ENCODE data around the gene CHORDC1. TPM values are rescaled to one million over a fixed set of nuclear protein-coding genes. Genes with fewer than 3 reads are reported as not detected.
"Not testable (repeated sequence)": the region's sequence is repeated elsewhere in the genome, so short reads cannot be mapped to it uniquely, and the experiment has no call there.

CHORDC1 gene
- total RNA-seq, 2 experiments from 2014 or later = 75.7 to 82.6 TPM

GRCh38 chr11:90242894-90243416 is 20.1 kb upstream of the CHORDC1 start:
- H3K4me3 Mint-ChIP-seq = no peak overlapping the region
- H3K27me3 Mint-ChIP-seq = peaks cover 19% of the 10 kb centered on the region
- POLR2A ChIA-PET = no interaction called here
- intact Hi-C loops (cut with micrococcal nuclease) = no loop called here
- no peak for TF ChIP-seq CTCF (IDR thresholded peaks at IDR 0.05)
- ATAC-seq = no peak
- no peaks in the 10 kb centered on the region for H3K36me3 Mint-ChIP-seq (ENCODE audit: low read depth)
- no peaks in the 10 kb centered on the region for H3K4me1 Mint-ChIP-seq (ENCODE audit: low read depth)
- DNase-seq = no peak
- CTCF ChIA-PET = no interaction called here
- no peaks in the 10 kb centered on the region for H3K9me3 Mint-ChIP-seq
- H3K27ac Mint-ChIP-seq = no peak overlapping the region

- peaks cover 17% of the 10 kb centered on the region for H3K27me3 Mint-ChIP-seq
- TF ChIP-seq CTCF (IDR thresholded peaks at IDR 0.05) = no peak
- no peak for ATAC-seq
- ChIA-PET POLR2A (no interaction called here), CTCF (interaction anchor here (1.6 kb wide), 1 partner anchor 37 kb away, joined by 4 read pairs; no protein-coding TSS in a partner anchor)
- intact Hi-C loops (cut with micrococcal nuclease) = no loop called here
- H3K27ac Mint-ChIP-seq = no peak overlapping the region
- H3K36me3 Mint-ChIP-seq (ENCODE audit: low read depth) = no peaks in the 10 kb centered on the region
- H3K9me3 Mint-ChIP-seq = no peaks in the 10 kb centered on the region
- no peak for DNase-seq
- no peaks in the 10 kb centered on the region for H3K4me1 Mint-ChIP-seq (ENCODE audit: low read depth)
- no peak overlapping the region for H3K4me3 Mint-ChIP-seq
These were observed 18.6 kb upstream of the CHORDC1 start for GRCh38 chr11:90241414-90241813.

- H3K27me3 Mint-ChIP-seq = peaks cover 13% of the 10 kb centered on the region
- H3K9me3 Mint-ChIP-seq; POLR2A ChIA-PET; H3K4me1 Mint-ChIP-seq (ENCODE audit: low read depth); ATAC-seq; intact Hi-C loops (cut with micrococcal nuclease); H3K4me3 Mint-ChIP-seq; H3K27ac Mint-ChIP-seq; H3K36me3 Mint-ChIP-seq (ENCODE audit: low read depth): not testable (repeated sequence)
- peak; percentile 42 for DNase-seq
- CTCF ChIA-PET = interaction anchor here (1.6 kb wide), 1 partner anchor 36 kb away, joined by 4 read pairs; no protein-coding TSS in a partner anchor
These were observed 17.3 kb upstream of the CHORDC1 start for GRCh38 chr11:90239967-90240636.

- H3K27me3 Mint-ChIP-seq = peaks cover 2% of the 10 kb centered on the region
- ATAC-seq (no peak), DNase-seq (no peak)
- ChIA-PET POLR2A (no interaction called here), CTCF (interaction anchor here (0.6 kb wide), 1 partner anchor 1572 kb away, joined by 3 read pairs; no protein-coding TSS in a partner anchor)
- no peak overlapping the region for H3K4me3 Mint-ChIP-seq
- no peak overlapping the region for H3K27ac Mint-ChIP-seq
- H3K4me1 Mint-ChIP-seq (ENCODE audit: low read depth) = no peaks in the 10 kb centered on the region
- H3K9me3 Mint-ChIP-seq = no peaks in the 10 kb centered on the region
- TF ChIP-seq CTCF (IDR thresholded peaks at IDR 0.05) = no peak
- no peaks in the 10 kb centered on the region for H3K36me3 Mint-ChIP-seq (ENCODE audit: low read depth)
- intact Hi-C loops (cut with micrococcal nuclease) = no loop called here
These were observed 14.2 kb upstream of the CHORDC1 start for GRCh38 chr11:90237004-90237403.

GRCh38 chr11:90235526-90235925 is 12.7 kb upstream of the CHORDC1 start:
- no peaks in the 10 kb centered on the region for H3K36me3 Mint-ChIP-seq (ENCODE audit: low read depth)
- H3K4me3 Mint-ChIP-seq = no peak overlapping the region
- ChIA-PET POLR2A (no interaction called here), CTCF (interaction anchor here (1.1 kb wide), 1 partner anchor 30 kb away, joined by 4 read pairs; no protein-coding TSS in a partner anchor)
- H3K27me3 Mint-ChIP-seq = peaks cover 2% of the 10 kb centered on the region
- no peak overlapping the region for H3K27ac Mint-ChIP-seq
- intact Hi-C loops (cut with micrococcal nuclease) = no loop called here
- no peak for TF ChIP-seq CTCF (IDR thresholded peaks at IDR 0.05)
- DNase-seq (no peak), ATAC-seq (no peak)
- H3K9me3 Mint-ChIP-seq = no peaks in the 10 kb centered on the region
- H3K4me1 Mint-ChIP-seq (ENCODE audit: low read depth) = no peaks in the 10 kb centered on the region
